ENCODE data around the gene PRKACA.

PRKACA gene

DNA sequence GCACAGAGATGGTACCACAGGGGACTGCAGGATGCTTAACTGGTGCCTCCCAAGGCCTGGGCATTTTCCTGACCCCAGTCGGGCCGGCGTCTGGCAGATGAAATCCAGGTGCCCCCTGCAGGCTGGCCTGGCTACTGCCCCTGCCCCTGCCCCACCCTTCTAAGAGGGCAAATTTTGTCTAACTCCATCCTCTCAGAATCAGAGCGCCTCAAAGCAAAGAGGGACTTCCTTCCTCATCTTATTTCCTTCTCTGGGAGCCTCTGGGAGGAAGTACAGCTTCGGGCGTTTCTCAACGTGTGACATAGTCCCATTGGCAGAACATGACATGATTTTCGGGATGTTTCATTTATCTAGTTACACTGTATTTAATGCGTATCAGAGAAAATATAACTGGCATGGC lies 2.7 kb downstream of the PRKACA start:
- TF ChIP-seq, protein P1, sequence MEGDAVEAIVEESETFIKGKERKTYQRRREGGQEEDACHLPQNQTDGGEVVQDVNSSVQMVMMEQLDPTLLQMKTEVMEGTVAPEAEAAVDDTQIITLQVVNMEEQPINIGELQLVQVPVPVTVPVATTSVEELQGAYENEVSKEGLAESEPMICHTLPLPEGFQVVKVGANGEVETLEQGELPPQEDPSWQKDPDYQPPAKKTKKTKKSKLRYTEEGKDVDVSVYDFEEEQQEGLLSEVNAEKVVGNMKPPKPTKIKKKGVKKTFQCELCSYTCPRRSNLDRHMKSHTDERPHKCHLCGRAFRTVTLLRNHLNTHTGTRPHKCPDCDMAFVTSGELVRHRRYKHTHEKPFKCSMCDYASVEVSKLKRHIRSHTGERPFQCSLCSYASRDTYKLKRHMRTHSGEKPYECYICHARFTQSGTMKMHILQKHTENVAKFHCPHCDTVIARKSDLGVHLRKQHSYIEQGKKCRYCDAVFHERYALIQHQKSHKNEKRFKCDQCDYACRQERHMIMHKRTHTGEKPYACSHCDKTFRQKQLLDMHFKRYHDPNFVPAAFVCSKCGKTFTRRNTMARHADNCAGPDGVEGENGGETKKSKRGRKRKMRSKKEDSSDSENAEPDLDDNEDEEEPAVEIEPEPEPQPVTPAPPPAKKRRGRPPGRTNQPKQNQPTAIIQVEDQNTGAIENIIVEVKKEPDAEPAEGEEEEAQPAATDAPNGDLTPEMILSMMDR (IDR thresholded peaks at IDR 0.05; ENCODE audit: low read depth, low read length), result peak; percentile 38
- DNase-seq (ENCODE audit: extremely low read depth, low read depth), result no peak

DNA sequence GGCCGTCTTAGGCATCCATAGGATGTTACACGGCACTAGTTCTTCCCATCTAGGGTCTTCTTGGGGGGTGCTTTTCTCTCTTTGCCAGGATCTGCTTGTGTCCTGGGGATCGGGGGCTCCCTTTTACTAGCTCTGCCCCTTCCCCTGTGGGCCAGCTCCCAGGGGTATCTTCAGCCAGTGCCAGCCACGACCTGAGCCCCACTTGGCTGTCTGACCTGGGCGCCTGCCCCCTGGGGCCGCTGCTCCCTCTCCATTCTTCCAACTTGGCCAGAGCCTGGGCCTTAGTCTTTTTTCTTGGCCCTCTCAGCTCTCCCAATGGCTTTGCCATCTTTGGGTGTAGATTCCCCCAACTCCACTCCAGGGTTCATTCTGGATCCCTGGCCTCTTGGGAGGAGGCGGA lies 3.1 kb downstream of the PRKACA start:
- no peak for DNase-seq (ENCODE audit: extremely low read depth, low read depth)
- TF ChIP-seq, protein P1 (IDR thresholded peaks at IDR 0.05; ENCODE audit: low read depth, low read length), result no peak

DNA sequence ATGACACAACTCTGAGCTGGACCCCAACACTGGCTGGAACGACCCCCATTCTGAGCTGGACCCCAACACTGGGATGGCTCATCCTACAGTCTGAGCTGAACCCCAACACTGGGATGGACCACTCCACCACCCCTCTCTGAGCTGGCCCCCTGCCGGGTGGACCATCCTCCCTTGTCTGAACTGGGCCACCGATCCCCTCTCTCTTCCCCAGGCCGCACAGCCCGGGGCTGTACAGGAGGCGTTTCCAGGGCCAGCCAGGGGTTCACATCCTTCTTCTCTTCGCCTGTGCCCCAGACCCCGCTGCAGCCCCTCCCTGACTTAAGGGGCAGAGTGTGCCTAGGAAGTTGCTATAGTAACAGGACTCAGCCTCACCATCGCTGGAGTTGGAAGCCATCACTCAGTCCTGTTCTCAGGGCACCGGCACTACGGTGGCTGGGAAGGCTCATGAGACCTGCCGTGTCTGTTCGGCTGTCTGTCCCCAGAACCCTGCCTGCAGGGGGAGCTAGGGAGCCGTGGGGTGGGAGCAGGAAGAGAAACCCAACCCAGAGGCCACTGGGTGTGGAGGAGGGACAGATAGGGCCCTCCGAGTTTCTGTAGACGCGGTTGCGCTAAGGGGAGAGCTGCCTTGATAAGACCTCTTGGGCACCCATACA lies 3.7 kb downstream of the PRKACA start:
- no peak for DNase-seq (ENCODE audit: extremely low read depth, low read depth)
- TF ChIP-seq, protein P1 (IDR thresholded peaks at IDR 0.05; ENCODE audit: low read depth, low read length), result peak; percentile 9; the same call in 1 of the 2 replicates

DNA sequence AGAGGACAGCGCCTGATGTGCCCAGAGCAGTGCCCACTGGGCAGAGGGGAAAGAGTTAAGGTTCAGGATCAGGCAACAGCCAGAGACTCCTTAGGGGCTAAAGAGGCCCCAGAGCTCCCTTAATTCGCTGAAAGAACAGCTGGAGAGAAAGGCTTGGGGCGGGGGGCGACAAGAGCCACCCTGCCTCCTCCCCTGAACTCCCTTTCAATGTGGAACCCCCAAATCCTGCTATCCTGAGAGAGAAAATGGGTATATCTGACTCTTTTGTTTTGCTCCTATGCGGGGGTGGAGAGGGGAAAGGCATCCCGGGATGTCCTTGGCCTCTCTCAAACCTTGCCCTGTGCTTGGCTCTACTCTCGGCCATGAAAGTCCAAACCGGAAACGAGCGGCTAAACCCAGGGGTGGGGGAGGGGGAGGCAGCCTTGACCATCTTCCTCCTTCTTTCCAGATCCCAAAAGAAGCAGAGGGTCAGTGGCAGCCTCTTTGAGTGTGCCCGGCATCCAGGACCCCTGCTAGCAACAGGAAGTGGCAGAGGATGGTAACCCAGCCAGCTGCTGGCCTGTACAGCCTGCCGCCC lies 4.7 kb downstream of the PRKACA start:
- TF ChIP-seq, protein P1 (IDR thresholded peaks at IDR 0.05; ENCODE audit: low read depth, low read length), result no peak
- no peak for DNase-seq (ENCODE audit: extremely low read depth, low read depth)

DNA sequence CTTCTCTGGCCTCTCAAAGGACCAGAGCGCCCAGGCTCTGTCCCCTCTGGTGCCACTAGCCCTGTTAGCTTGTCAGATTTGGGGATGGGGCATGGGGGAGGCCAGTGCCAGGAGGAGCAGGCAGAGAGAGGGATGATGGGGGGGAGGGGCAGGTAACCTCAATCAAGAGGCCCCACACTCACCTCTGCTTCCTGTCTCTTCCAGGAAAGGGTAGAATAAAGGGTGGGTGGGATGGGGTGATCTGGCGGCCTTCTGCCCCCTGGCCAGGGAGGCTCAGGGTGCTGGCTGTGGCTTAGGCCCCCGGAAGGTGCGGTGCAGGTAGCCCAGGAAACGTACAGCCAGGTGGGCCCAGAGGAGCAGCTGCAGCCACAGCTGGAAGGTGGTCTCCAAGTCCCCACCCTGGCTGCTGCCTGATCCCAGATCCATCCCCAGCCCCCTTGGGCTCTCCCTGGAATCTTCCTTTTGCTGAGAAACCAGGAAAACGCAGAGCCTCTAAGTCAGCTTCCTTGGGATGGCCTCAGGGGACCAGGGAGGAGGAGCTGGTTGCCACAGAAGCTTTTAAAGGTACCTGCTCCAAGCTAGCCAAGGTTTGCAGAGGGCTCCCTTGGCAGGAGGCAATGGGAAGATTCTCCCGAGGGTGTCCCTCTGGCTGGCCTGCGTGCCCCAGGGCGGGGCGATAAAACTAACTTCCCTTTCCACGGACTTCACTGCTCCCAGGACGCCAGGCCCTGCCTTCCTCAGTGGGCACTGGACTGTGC lies 5.3 kb downstream of the PRKACA start:
- no peak for DNase-seq (ENCODE audit: extremely low read depth, low read depth)
- TF ChIP-seq, protein P1 (IDR thresholded peaks at IDR 0.05; ENCODE audit: low read depth, low read length), result no peak

DNA sequence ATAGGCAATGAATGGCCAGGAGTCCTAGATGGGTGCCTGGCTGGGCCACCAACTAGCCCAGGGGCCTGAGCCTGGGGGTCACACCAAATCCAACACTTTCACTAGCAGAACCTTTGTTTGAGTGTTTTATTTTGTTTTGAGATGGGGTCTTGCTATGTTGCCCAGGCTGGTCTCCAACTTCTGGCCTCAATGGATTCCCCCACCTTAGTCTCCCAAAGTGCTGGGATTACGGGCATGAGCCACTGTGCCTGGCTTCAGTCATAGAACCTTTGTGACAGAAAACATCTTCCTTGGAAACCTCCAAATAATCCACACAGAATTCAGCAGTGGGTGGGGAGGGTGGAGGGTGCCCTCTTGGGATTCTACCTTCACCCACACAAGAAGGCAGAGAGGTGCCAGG lies 6.1 kb downstream of the PRKACA start:
- TF ChIP-seq, protein P1 (IDR thresholded peaks at IDR 0.05; ENCODE audit: low read depth, low read length), result no peak

DNA sequence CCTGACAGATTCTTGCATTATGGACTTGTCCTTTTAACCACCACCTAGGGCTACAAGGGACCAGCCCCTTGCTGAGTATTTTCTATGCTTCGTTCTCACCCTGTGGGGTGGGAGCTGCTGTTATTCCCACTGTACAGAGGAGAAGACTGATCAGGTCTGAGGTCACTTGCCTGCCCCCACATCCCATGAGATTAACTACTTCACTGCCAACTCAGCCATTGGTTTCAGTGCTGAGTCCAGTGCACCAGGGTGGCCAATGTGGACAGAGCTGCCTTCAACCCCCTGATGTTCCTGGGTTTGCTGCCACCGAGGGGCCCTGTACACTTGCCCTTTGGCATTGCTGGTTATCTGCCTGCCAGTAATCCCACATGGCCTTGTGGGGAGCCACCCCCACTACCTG lies 6.9 kb downstream of the PRKACA start:
- TF ChIP-seq, protein P1 (IDR thresholded peaks at IDR 0.05; ENCODE audit: low read depth, low read length), result no peak
- DNase-seq (ENCODE audit: extremely low read depth, low read depth), result no peak

More for the DNA sequence above, 6.1 kb downstream of the PRKACA start:
- DNase-seq (ENCODE audit: extremely low read depth, low read depth), result no peak
